Hematopoietic multipotent progenitor cell treated with erythropoietin and hydrocortisone succinate and interleukin-3 and kit ligand, for 6 days (in vitro differentiated cells): ENCODE results near the gene EFCAB8.

Experiments
- DNase-seq: peaks from one replicate; pipeline ENCODE4 v3.0.0-alpha.2; 2015

Gene EFCAB8

DNA sequence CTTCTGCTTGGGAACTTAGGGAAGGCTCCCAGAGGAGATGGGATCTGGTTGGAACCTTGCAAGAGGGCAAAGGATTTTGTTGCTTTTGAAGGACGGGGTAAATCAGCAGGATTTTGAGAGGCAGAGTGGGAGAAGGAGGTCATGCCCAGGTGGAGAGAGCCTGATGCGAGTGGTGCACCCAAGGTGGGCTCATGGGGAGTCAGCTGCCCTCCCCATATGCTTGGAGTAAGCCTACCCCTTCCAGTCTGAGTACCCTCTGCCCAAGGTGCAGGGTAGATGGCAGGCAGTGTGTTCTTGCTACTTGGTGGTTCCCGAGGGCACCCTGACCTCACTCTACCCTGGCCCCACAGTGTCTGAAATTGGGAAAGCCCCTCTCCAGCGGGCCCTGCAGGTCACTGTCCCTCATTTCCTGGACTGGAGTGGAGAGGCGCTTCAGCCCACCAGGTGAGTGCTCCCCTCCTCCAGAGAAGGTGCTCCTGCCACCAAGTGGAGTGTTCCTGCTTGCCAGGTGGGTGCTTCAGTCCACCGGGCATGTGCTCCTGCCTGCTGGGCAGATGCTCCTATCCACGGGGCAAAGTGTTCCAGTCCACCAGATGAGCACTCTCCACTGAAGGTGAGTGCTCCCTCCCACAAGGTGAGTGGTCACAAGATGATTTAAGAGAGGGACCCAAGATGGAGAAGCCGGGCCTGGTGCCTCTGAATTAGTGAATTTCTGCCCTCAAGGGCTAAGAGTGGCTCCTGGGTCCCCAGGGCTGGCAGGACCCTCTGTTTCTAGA lies 152.1 kb downstream of the EFCAB8 start:
- no peak for DNase-seq
